Measurements from ENCODE around the gene USF1. TPM values are rescaled to one million over a fixed set of nuclear protein-coding genes. Genes with fewer than 3 reads are reported as not detected.

The USF1 gene
- total RNA-seq, 4 donors from 2014 or later: 44.8 to 87.5 (median 61.4) TPM

DNA sequence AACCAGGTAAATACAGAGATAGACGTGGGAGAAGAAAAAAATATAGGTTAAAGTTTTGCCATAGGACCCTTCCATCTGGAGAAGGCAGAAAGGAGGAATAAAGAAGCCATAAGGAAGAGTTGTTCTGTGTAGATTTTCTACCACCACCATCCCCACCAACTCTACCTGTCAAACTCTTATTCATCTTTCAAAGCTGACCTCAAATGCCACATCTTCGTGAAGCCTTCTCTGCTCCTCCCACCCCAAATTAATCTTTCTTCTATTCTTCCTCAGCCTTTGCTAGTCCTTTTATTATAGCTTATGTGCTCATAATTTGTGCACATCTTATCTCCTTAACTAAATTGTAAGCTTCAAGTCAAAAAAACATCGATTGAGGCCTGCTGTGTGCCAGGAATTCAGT lies 44.8 kb upstream of the USF1 start:
- no peak for ATAC-seq (ENCODE audit: low FRiP score)

DNA sequence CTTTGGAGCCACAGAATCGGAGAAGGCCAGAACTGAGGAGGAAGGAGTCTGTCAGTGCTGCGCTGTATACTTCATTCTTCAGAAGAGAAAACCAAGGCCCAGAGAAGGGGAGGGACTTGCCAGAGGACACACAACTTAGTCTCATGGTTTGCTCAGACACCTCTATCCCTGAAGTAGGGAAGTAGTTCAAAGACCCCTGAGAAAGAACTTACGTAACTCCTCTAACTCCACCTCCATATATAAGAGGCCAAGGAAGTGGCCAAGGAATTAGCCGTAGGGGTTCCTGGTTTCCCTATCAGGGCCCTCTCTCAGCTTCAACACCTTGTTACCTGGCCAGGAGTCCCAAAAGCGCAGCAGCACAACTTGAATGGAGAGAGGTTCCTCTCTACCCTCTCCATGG lies 44.2 kb upstream of the USF1 start:
- no peak for DNase-seq (ENCODE audit: low spot score)
- TF ChIP-seq, protein P1, sequence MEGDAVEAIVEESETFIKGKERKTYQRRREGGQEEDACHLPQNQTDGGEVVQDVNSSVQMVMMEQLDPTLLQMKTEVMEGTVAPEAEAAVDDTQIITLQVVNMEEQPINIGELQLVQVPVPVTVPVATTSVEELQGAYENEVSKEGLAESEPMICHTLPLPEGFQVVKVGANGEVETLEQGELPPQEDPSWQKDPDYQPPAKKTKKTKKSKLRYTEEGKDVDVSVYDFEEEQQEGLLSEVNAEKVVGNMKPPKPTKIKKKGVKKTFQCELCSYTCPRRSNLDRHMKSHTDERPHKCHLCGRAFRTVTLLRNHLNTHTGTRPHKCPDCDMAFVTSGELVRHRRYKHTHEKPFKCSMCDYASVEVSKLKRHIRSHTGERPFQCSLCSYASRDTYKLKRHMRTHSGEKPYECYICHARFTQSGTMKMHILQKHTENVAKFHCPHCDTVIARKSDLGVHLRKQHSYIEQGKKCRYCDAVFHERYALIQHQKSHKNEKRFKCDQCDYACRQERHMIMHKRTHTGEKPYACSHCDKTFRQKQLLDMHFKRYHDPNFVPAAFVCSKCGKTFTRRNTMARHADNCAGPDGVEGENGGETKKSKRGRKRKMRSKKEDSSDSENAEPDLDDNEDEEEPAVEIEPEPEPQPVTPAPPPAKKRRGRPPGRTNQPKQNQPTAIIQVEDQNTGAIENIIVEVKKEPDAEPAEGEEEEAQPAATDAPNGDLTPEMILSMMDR (IDR thresholded peaks at IDR 0.05): no peak
- ATAC-seq (ENCODE audit: low FRiP score): no peak

More for the DNA sequence above, 44.8 kb upstream of the USF1 start:
- TF ChIP-seq, protein P1 (IDR thresholded peaks at IDR 0.05): no peak
- no peak for DNase-seq (ENCODE audit: low spot score)

GRCh38 chr1:161089251-161089924 lies 43.6 kb upstream of the USF1 start, which contains the start of gene NECTIN4:
Gene NECTIN4 (minus strand): TSS chr1:161089558. CDS start chr1:161089296, 262 bp downstream.
- TF ChIP-seq, protein P1 (IDR thresholded peaks at IDR 0.05): no peak
- ATAC-seq (ENCODE audit: low FRiP score) (no peak), DNase-seq (ENCODE audit: low spot score) (no peak)

DNA sequence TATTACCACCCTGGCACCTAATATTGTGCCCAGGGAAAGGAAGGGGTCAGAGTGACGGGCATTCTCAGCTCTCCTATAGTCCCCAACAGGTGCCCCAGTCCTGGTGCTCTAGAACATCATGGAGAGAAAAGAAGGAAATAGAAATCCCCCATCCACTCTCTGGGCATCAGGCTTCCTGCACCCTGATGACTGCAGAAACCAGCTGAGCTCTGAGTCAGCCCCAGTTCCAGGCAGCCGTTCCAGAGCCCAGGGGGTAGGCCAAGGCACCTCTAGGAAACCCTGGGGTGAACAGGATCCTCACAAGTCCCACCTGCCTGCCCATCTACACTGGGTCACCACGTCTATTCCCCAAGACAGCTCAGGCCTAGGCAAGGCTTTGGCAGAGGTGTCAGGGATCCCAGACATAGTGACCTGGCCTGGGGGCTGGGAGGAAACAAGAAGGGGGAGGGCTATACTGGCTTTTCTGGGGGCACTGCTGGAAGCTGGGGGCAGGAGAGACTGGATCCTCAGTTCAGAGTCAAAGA lies 42.9 kb upstream of the USF1 start:
- ATAC-seq (ENCODE audit: low FRiP score): no peak
- DNase-seq (ENCODE audit: low spot score): no peak
- TF ChIP-seq, protein P1 (IDR thresholded peaks at IDR 0.05): no peak

DNA sequence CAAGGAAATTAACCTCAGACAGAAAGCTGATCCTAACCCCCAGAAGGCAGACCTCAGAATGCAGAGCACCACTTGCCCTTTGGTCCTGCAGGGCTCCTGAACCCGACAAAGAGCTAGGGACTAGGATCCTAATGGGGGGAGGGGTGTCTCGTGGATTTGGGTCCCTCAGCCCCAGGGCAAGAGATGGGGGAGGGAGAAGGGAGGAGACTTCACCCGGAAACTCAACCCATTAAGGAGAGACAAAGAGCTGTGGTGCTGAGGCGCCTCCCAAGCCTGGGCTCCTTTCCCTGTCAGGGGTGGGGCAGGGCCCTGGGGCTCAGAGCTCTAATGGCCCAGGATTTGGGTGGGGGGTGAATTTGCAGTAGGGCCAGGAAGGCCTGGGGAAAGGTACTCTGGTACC lies 40.7 kb upstream of the USF1 start:
- ATAC-seq (ENCODE audit: low FRiP score) (no peak), DNase-seq (ENCODE audit: low spot score) (no peak)
- TF ChIP-seq, protein P1 (IDR thresholded peaks at IDR 0.05): no peak

DNA sequence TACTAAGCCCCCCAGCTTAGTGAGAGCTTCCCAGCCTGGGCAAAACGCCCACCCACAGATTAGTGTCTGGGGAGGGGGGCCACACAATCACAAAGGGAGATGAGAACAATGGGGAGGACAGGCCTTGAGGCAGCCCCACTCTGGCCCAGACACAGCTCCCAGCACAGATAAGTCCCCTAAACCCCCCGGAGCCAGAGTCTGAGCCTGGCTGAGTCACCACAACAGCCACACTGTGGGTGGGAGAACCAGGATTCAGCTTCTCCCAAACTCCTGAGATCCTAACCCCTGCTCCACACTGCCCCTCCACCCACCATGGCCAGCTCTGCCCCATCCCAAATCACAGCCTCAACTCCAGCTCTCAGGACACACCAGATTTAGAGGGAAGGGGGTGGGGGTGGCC lies 39.4 kb upstream of the USF1 start:
- DNase-seq (ENCODE audit: low spot score) (no peak), ATAC-seq (ENCODE audit: low FRiP score) (no peak)
- TF ChIP-seq, protein P1 (IDR thresholded peaks at IDR 0.05): no peak

- TF ChIP-seq, protein P1 (IDR thresholded peaks at IDR 0.05): no peak
- no peak for ATAC-seq (ENCODE audit: low FRiP score)
- DNase-seq (ENCODE audit: low spot score): no peak
These were observed 38.8 kb upstream of the USF1 start for GRCh38 chr1:161084597-161084988.
